Neural cell (in vitro differentiated cells): ENCODE data around the gene PLA2G4B. TPM values are rescaled to one million over a fixed set of nuclear protein-coding genes. Genes with fewer than 3 reads are reported as not detected.

Source experiments
- H2AFZ ChIP-seq: fragments of 200-600, 300-800 bp; sonication (generic), shearing (Covaris generic); 2 replicates; pipeline ENCODE4 v1.6.0; 2014; ENCODE audit warnings: low read depth, mild to moderate bottlenecking, antibody characterized with exemption, low read length, moderate library complexity
- H3F3A ChIP-seq: fragments of 200-600 bp; shearing (Covaris generic); 2 replicates; pipeline ENCODE4 v1.6.1; 2016; ENCODE audit warnings: mild to moderate bottlenecking, moderate library complexity, mixed read lengths, antibody characterized with exemption, low read length; ENCODE audit not compliant: insufficient read depth, poor library complexity, severe bottlenecking
- H3K27ac ChIP-seq: fragments of 200-600, 300-800 bp; sonication (generic), shearing (Covaris generic); 2 replicates; pipeline ENCODE4 v1.5.1; 2014; ENCODE audit warnings: mild to moderate bottlenecking, low read length, moderate library complexity
- H3K27me3 ChIP-seq: fragments of 300-800, 200-600 bp; sonication (generic), shearing (Covaris generic); 2 replicates; pipeline ENCODE4 v1.6.0; 2014; ENCODE audit warnings: mild to moderate bottlenecking, low read depth, low read length, moderate library complexity; ENCODE audit not compliant: insufficient read depth
- H3K36me3 ChIP-seq: fragments of 300-800, 200-600 bp; sonication (generic), shearing (Covaris generic); 2 replicates; pipeline ENCODE4 v1.5.1; 2014; ENCODE audit warnings: mild to moderate bottlenecking, antibody characterized with exemption, low read length, moderate library complexity; ENCODE audit not compliant: insufficient read depth
- H3K4me2 ChIP-seq: fragments of 300-800, 200-600 bp; sonication (generic), shearing (Covaris generic); 2 replicates; pipeline ENCODE4 v1.6.0; 2014; ENCODE audit warnings: mild to moderate bottlenecking, low read length
- H3K4me3 ChIP-seq: fragments of 300-800, 200-600 bp; sonication (generic), shearing (Covaris generic); 2 replicates; pipeline ENCODE4 v1.5.1; 2014; ENCODE audit warnings: mild to moderate bottlenecking, low read length, moderate library complexity
- H3K79me2 ChIP-seq: fragments of 200-600 bp; shearing (Covaris generic); replicated peaks from 2 replicates; pipeline ENCODE4 v1.6.0; 2014; ENCODE audit warnings: mild to moderate bottlenecking, low read length, moderate library complexity; ENCODE audit not compliant: insufficient read depth
- H3K9ac ChIP-seq: fragments of 300-800, 200-600 bp; sonication (generic), shearing (Covaris generic); 2 replicates; pipeline ENCODE4 v1.6.1; 2016; ENCODE audit warnings: mild to moderate bottlenecking, low read length, mixed read lengths
- H3K9me2 ChIP-seq: fragments of 200-600 bp; shearing (Covaris generic); 2 replicates; pipeline ENCODE4 v1.6.1; 2016; ENCODE audit warnings: mild to moderate bottlenecking, low read length, mixed read lengths; ENCODE audit not compliant: insufficient read depth
- H3K9me3 ChIP-seq: fragments of 200-600, 300-800 bp; sonication (generic), shearing (Covaris generic); 2 replicates; pipeline ENCODE4 v1.6.1; 2016; ENCODE audit warnings: mild to moderate bottlenecking, mixed run types, low read length, moderate library complexity, mixed read lengths
- H4K20me1 ChIP-seq: fragments of 200-600 bp; shearing (Covaris generic); 2 replicates; pipeline ENCODE4 v1.6.1; 2016; ENCODE audit warnings: mild to moderate bottlenecking, mixed run types; ENCODE audit not compliant: insufficient read depth
- EP300 ChIP-seq: fragments of 450-650 bp; conservative IDR thresholded peaks from 2 replicates; pipeline ENCODE4 v1.6.1; 2014; ENCODE audit warnings: antibody characterized with exemption, mild to moderate bottlenecking, moderate library complexity; ENCODE audit not compliant: poor library complexity, severe bottlenecking
- EZH2 ChIP-seq: fragments of 200-600, 300-800 bp; shearing (Covaris generic), sonication (generic); IDR thresholded peaks from 2 replicates; pipeline ENCODE4 v1.6.1; 2014; ENCODE audit warnings: antibody characterized with exemption, low read length, borderline replicate concordance, mild to moderate bottlenecking; ENCODE audit not compliant: insufficient read depth, poor library complexity, severe bottlenecking
- MXI1 ChIP-seq: fragments of 450-650 bp; conservative IDR thresholded peaks from 2 replicates; pipeline ENCODE4 v1.6.1; 2014; ENCODE audit warnings: antibody characterized with exemption, mild to moderate bottlenecking; ENCODE audit not compliant: poor library complexity, severe bottlenecking
- POLR2AphosphoS5 ChIP-seq: IDR thresholded peaks from 2 replicates; pipeline ENCODE4 v1.6.1; 2012
- RAD21 ChIP-seq: fragments of 450-650 bp; conservative IDR thresholded peaks from 2 replicates; pipeline ENCODE4 v1.6.1; 2014; ENCODE audit warnings: antibody characterized with exemption, mild to moderate bottlenecking, moderate library complexity
- SMC3 ChIP-seq: fragments of 450-650 bp; conservative IDR thresholded peaks from 2 replicates; pipeline ENCODE4 v1.6.1; 2014; ENCODE audit warnings: antibody characterized with exemption, mild to moderate bottlenecking, moderate library complexity; ENCODE audit not compliant: poor library complexity
- TAF1 ChIP-seq: IDR thresholded peaks from 2 replicates; pipeline ENCODE4 v1.6.1; 2012; ENCODE audit warnings: low read depth
- polyA plus RNA-seq: library from polyadenylated mRNA; depleted of rRNA; stranded (reverse); fragments of >200 nt; gene quantifications from 2 replicates; pipeline ENCODE4 v1.2.3, GENCODE V29; 2014
- TF ChIP-seq, protein P1 (sequence below): IDR thresholded peaks from 2 replicates; pipeline ENCODE4 v1.6.1; 2012; ENCODE audit warnings: borderline replicate concordance
- TF ChIP-seq, protein P2 (sequence below): fragments of 450-650 bp; IDR thresholded peaks from 2 replicates; pipeline ENCODE4 v1.5.1; 2014; ENCODE audit warnings: antibody characterized with exemption, mild to moderate bottlenecking, moderate library complexity; ENCODE audit not compliant: poor library complexity, severe bottlenecking

The PLA2G4B gene
- polyA plus RNA-seq, 1 donor from 2014 or later = 11.3 TPM

DNA sequence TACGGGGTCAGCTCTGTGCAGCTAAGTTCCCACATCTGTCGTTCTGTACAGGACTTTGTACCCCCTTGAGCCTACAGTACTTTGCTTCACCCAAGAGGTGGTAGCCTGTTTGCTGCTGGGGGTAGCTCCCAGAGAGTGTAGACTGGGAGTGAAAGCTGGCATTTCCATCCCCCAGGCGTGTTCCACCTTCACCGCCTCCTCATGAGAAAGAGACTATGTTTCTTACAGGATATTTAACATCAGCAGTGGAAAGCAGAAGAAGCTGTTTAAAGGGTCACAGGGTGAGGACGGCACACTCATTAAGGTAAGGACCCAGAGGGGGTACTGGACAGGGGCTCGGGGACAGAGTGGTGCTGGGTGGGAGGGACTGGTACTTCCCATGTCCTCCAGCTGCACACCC is 20.9 kb upstream of the PLA2G4B start:
- Histone ChIP-seq H3F3A (no peaks in the 10 kb centered on the region), H3K79me2 (no peaks in the 10 kb centered on the region), H2AFZ (no peak overlapping the region), H3K9ac (no peak overlapping the region), H3K4me3 (no peak overlapping the region), H3K36me3 (peaks cover 7% of the 10 kb centered on the region), H3K4me2 (no peak overlapping the region), H4K20me1 (no peaks in the 10 kb centered on the region), H3K27ac (no peak overlapping the region), H3K9me3 (no peaks in the 10 kb centered on the region), H3K27me3 (no peaks in the 10 kb centered on the region), H3K9me2 (no peaks in the 10 kb centered on the region)
- TF ChIP-seq POLR2AphosphoS5 = no peak
- no peak for TF ChIP-seq EZH2
- no peak for TF ChIP-seq RAD21
- no peak for TF ChIP-seq SMC3
- TF ChIP-seq, protein P1, sequence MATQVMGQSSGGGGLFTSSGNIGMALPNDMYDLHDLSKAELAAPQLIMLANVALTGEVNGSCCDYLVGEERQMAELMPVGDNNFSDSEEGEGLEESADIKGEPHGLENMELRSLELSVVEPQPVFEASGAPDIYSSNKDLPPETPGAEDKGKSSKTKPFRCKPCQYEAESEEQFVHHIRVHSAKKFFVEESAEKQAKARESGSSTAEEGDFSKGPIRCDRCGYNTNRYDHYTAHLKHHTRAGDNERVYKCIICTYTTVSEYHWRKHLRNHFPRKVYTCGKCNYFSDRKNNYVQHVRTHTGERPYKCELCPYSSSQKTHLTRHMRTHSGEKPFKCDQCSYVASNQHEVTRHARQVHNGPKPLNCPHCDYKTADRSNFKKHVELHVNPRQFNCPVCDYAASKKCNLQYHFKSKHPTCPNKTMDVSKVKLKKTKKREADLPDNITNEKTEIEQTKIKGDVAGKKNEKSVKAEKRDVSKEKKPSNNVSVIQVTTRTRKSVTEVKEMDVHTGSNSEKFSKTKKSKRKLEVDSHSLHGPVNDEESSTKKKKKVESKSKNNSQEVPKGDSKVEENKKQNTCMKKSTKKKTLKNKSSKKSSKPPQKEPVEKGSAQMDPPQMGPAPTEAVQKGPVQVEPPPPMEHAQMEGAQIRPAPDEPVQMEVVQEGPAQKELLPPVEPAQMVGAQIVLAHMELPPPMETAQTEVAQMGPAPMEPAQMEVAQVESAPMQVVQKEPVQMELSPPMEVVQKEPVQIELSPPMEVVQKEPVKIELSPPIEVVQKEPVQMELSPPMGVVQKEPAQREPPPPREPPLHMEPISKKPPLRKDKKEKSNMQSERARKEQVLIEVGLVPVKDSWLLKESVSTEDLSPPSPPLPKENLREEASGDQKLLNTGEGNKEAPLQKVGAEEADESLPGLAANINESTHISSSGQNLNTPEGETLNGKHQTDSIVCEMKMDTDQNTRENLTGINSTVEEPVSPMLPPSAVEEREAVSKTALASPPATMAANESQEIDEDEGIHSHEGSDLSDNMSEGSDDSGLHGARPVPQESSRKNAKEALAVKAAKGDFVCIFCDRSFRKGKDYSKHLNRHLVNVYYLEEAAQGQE = no peak
- no peak for TF ChIP-seq TAF1
- TF ChIP-seq EP300 = no peak
- no peak for TF ChIP-seq MXI1
- TF ChIP-seq, protein P2, sequence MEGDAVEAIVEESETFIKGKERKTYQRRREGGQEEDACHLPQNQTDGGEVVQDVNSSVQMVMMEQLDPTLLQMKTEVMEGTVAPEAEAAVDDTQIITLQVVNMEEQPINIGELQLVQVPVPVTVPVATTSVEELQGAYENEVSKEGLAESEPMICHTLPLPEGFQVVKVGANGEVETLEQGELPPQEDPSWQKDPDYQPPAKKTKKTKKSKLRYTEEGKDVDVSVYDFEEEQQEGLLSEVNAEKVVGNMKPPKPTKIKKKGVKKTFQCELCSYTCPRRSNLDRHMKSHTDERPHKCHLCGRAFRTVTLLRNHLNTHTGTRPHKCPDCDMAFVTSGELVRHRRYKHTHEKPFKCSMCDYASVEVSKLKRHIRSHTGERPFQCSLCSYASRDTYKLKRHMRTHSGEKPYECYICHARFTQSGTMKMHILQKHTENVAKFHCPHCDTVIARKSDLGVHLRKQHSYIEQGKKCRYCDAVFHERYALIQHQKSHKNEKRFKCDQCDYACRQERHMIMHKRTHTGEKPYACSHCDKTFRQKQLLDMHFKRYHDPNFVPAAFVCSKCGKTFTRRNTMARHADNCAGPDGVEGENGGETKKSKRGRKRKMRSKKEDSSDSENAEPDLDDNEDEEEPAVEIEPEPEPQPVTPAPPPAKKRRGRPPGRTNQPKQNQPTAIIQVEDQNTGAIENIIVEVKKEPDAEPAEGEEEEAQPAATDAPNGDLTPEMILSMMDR = no peak

DNA sequence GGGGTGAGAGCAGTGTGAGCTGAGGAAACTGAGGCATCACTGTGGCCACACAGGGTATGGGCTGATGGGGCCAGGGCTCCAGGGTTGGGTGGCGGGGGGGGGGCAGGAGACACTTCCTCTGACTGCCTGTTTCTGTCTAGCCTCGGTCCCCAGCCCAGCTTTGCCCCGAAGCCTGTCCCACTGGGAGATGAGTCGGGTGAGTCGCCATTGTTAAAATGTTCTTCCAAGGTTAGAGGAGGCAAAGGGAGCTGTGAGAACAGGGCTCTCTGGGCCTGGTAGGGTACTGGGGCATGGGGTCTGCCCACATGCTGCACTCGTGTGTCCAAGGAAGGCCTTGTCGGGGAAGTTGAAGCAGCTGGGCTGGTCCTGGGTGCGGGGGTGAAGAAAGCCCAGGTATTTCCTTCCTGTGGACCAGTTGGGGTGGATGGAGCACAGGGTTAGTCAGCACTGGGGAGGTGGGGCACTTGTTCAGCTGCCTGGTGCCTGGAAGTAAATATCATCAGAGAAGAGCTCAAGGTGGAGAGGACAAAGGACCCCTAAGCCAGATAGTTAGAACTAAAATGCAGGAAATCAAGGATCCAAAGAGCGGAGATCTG is 19.1 kb upstream of the PLA2G4B start:
- H3K79me2 ChIP-seq = no peaks in the 10 kb centered on the region
- H3K27ac ChIP-seq = no peak overlapping the region
- no peaks in the 10 kb centered on the region for H3K9me2 ChIP-seq
- H4K20me1 ChIP-seq = no peaks in the 10 kb centered on the region
- H3K9me3 ChIP-seq = no peaks in the 10 kb centered on the region
- no peak overlapping the region for H3K4me3 ChIP-seq
- H3F3A ChIP-seq = no peaks in the 10 kb centered on the region
- H3K4me2 ChIP-seq = no peak overlapping the region
- peaks cover 7% of the 10 kb centered on the region for H3K36me3 ChIP-seq
- H2AFZ ChIP-seq = no peak overlapping the region
- H3K9ac ChIP-seq = no peak overlapping the region
- no peaks in the 10 kb centered on the region for H3K27me3 ChIP-seq
- TF ChIP-seq EZH2 = no peak
- no peak for TF ChIP-seq MXI1
- TF ChIP-seq, protein P2 = no peak
